Muscle of leg (tissue), 16 donors: ENCODE measurements around the gene RALGAPA1. TPM values are rescaled to one million over a fixed set of nuclear protein-coding genes. Genes with fewer than 3 reads are reported as not detected.
A peak's percentile ranks its signal among the peaks of the same experiment; 100 is the strongest.
"Not testable (repeated sequence)": the region's sequence is repeated elsewhere in the genome, so short reads cannot be mapped to it uniquely, and the experiment has no call there.

Experiments used
- DNase-seq: peaks from one replicate; pipeline ENCODE4 v3.0.0; 2013
- H3K27ac ChIP-seq: one replicate; pipeline ENCODE4 v1.5.1; 2013; ENCODE audit warnings: mild to moderate bottlenecking, low read length, control low read depth
- H3K27me3 ChIP-seq: one replicate; pipeline ENCODE4 v1.6.1; 2013; ENCODE audit warnings: low read length; ENCODE audit not compliant: control insufficient read depth, insufficient read depth
- H3K36me3 ChIP-seq: one replicate; pipeline ENCODE4 v1.6.1; 2013; ENCODE audit warnings: low read length; ENCODE audit not compliant: control insufficient read depth, insufficient read depth
- H3K4me1 ChIP-seq: one replicate; pipeline ENCODE4 v1.6.1; 2013; ENCODE audit warnings: low read length; ENCODE audit not compliant: control insufficient read depth, insufficient read depth
- H3K4me3 ChIP-seq: one replicate; pipeline ENCODE4 v1.5.1; 2013; ENCODE audit warnings: low read length, control low read depth
- H3K9me3 ChIP-seq: replicated peaks from 2 replicates; pipeline ENCODE4 v1.6.1; 2013; ENCODE audit warnings: low read depth, low read length; ENCODE audit not compliant: control insufficient read depth
- WGBS: methylation state at CpG from one replicate; pipeline ENCODE4 v1.1.5; 2013; ENCODE audit warnings: missing lambda C conversion rate; ENCODE audit not compliant: insufficient coverage; 5-methylcytosine and 5-hydroxymethylcytosine counted together
- long read RNA-seq, 11 donors: transcript quantifications; one replicate each; lab custom pipeline, GENCODE V29; 2026
- polyA plus RNA-seq, 8 donors: library from polyadenylated mRNA; unstranded; fragments of 120-200 nt; gene quantifications; one replicate each; pipeline versions ENCODE4 v1.2.1 to v1.2.3, GENCODE V29; 2013; ENCODE audit warnings: inconsistent platforms in 1 of 8, low replicate concordance in 1 of 8; ENCODE audit not compliant: insufficient read length in 8 of 8, insufficient read depth in 1 of 8
- total RNA-seq: library from RNA; stranded (reverse); fragments of 120-200 nt; gene quantifications from one replicate; pipeline ENCODE4 v1.2.4, GENCODE V29; 2013

RALGAPA1 gene
- total RNA-seq: 46.0 TPM
- polyA plus RNA-seq: 10 to 100 TPM; 20.0 to 26.5 (median 23.5) TPM
- long read RNA-seq, donor 1: 0 reads
- long read RNA-seq, donor 2: 0 reads
- long read RNA-seq, donor 3, partial matches to known transcripts: 0 of 1 reads
- long read RNA-seq, donor 3, other reads (novel, unspliced or antisense): 0 of 1 reads
- long read RNA-seq, donor 4: 0 reads
- long read RNA-seq, donor 5, partial matches to known transcripts: 77 of 77 reads
- long read RNA-seq, donor 5, other reads (novel, unspliced or antisense): 0 of 77 reads
- long read RNA-seq, donor 6, partial matches to known transcripts: 5 of 5 reads
- long read RNA-seq, donor 6, other reads (novel, unspliced or antisense): 0 of 5 reads
- long read RNA-seq, donor 7: 0 reads
- long read RNA-seq, donor 8: 0 reads
- long read RNA-seq, donor 9: 0 reads
- long read RNA-seq, donor 10: 0 reads
- long read RNA-seq, donor 11: 0 reads

DNA sequence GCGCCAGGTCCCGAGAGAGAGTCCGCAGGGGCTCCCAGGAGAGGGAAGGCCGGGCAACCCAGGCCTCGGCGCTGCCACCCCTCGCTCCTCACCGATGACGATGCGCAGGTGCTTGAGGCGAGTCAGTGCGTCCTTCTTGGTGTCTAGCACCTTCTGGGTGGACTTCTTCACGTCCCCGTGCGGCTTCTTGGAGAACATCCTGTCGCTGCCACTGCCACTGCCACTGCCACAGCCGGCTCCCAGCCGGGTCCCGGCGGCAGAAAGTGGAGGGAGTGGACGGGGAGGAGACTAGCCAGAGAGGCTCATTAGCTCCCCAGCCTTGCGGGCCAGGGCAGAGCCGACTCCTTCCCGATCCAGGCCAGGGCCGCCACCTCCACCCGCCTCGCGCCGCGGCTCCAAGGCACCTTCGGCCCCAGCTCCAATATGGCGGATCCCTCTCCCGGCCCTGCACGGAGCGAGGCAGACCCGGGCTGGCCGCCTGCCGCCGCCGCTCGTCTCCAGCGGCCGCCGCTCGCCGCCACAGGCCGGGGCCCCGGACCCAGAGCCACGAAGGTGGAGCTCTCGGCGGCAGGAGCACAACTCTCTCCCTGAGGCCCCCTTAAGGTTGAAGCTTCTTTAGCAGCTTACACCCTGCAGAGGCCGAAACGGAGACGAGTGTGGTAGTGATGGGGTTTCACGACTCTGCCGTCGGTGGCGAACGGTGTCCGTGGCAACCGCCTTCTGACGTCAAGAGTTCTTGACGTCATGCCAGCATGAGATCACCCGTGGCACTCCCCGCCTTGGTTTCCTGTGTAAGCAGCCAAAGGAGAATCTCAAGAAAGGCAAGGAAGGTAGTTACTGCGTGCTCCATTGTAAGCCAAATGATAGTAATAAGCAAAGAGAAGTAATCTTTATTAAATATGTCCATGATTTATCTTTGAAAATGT, at the start of gene RALGAPA1:
Gene RALGAPA1 (minus strand): TSS at position 658 of the 926 bp plus-strand sequence. CDS start 460 bp downstream, at position 198.
- H3K27ac ChIP-seq: peak within 1 kb of the TSS; percentile 91
- not testable (repeated sequence) for H3K9me3 ChIP-seq, H3K36me3 ChIP-seq, H3K4me1 ChIP-seq, H3K27me3 ChIP-seq
- WGBS: 0% methylated on average over 31 of the region's 66 CpGs
- peak; percentile 99 for DNase-seq
- peak within 1 kb of the TSS; percentile 79 for H3K4me3 ChIP-seq

DNA sequence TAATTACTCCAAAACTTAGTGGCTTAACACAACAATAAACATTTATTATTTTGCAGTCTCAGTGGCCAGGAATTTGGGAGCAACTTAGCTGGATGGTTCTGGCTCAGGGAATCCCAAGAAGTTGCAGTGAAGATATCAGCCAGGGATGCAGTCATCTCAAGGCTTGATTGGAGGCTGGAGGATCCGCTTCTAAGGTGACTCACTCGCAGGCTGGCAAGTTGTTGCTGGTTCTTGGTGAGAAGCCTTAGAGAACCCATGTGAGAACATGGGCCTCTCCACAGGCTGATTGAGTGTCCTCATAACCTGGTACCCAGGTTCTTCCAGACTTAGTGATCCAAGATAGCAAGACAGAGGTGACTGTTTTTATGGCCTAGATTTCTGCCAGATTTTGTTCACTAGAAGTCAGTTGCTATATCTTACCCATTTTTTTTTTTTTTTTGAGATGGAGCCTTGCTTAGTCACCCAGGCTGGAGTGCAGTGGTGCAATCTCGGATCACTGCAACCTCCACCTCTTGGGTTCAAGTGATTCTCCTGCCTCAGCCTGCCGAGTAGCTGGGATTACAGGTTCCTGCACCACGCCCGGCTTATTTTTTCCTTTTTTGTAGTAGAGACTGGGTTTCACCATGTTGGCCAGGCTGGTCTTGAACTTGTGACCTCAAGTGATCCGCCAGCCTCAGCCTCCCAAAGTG, 49.6 kb upstream of the RALGAPA1 start:
- Histone ChIP-seq H3K4me3 (no peak overlapping the region), H3K36me3 (peaks cover 3% of the 10 kb centered on the region), H3K9me3 (no peaks in the 10 kb centered on the region), H3K27me3 (no peaks in the 10 kb centered on the region), H3K27ac (no peak overlapping the region), H3K4me1 (peaks cover 2% of the 10 kb centered on the region)
- 85% methylated on average over 4 of the region's 7 CpGs for WGBS
- DNase-seq: no peak

DNA sequence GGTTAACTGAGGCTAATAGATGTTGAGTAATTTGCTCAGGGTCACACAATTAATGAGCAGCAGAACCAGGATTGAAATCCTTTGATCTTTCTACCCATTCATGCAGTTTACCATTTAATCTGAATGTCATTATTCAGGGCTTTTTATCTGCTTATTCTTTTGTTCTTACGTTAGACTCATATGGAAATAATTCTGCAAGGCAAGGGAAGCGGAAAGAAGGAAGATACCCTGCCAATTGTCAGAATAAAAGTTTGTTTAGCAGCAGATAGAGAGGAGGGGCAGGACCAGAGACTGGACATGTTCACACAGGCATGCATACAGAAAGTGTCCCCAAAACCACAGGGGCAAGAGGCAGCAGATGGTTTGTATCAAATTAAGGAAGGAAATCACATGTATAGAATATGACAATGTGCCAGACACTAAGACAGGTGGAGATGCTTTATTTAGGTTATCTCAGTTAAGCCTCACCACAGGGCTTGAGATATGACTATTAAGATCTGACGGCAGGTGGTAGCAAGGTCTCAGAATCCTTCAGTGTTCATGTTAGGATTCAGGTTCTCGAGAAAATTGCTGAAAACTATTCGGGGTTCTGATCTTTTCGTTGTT, 46.9 kb upstream of the RALGAPA1 start:
- DNase-seq: peak; percentile 34
- peak overlapping the region; percentile 6 for H3K27ac ChIP-seq
- 40% methylated on average over 1 of the region's 6 CpGs for WGBS
- H3K9me3 ChIP-seq: no peaks in the 10 kb centered on the region
- H3K27me3 ChIP-seq: no peaks in the 10 kb centered on the region
- peaks cover 2% of the 10 kb centered on the region for H3K36me3 ChIP-seq
- H3K4me3 ChIP-seq: no peak overlapping the region
- peaks cover 2% of the 10 kb centered on the region for H3K4me1 ChIP-seq

- Histone ChIP-seq H3K4me1 (peaks cover 2% of the 10 kb centered on the region), H3K36me3 (peaks cover 2% of the 10 kb centered on the region), H3K4me3 (no peak overlapping the region), H3K27me3 (no peaks in the 10 kb centered on the region), H3K9me3 (no peaks in the 10 kb centered on the region), H3K27ac (no peak overlapping the region)
- no peak for DNase-seq
- WGBS: 100% methylated on average over 1 of the region's 1 CpG
Observed at GRCh38 chr14:35854696-35855270, 45.7 kb upstream of the RALGAPA1 start.

DNA sequence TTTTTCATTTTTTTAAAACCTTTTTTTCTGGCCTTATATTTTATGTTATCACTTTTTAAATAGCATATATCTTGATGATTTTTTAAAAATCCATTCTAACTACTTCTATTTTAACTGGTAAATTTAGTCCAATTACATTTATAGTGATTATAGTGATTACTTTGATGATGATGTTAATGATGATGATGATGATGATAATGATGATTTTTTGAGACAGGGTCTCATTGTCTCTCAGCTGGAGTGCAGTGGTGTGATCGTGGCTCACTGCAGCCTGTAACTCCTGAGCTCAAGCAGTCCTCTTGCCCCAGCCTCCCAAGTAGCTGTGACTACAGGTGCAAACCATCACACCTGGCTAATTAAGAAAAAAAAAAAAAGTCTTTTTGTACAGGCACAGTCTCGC, 44.1 kb upstream of the RALGAPA1 start:
- no peaks in the 10 kb centered on the region for H3K27me3 ChIP-seq
- H3K27ac ChIP-seq: no peak overlapping the region
- no peaks in the 10 kb centered on the region for H3K9me3 ChIP-seq
- H3K36me3 ChIP-seq: peaks cover 6% of the 10 kb centered on the region
- peaks cover 2% of the 10 kb centered on the region for H3K4me1 ChIP-seq
- no CpG with 5 or more reads among the region's 2 CpGs for WGBS
- no peak overlapping the region for H3K4me3 ChIP-seq
- no peak for DNase-seq

- H3K36me3 ChIP-seq: peaks cover 6% of the 10 kb centered on the region
- H3K27me3 ChIP-seq: no peaks in the 10 kb centered on the region
- no CpG with 5 or more reads among the region's 3 CpGs for WGBS
- no peak for DNase-seq
- H3K4me3 ChIP-seq: no peak overlapping the region
- H3K4me1 ChIP-seq: peaks cover 2% of the 10 kb centered on the region
- no peak overlapping the region for H3K27ac ChIP-seq
- H3K9me3 ChIP-seq: no peaks in the 10 kb centered on the region
Observed at GRCh38 chr14:35851823-35852222, 42.7 kb upstream of the RALGAPA1 start.

DNA sequence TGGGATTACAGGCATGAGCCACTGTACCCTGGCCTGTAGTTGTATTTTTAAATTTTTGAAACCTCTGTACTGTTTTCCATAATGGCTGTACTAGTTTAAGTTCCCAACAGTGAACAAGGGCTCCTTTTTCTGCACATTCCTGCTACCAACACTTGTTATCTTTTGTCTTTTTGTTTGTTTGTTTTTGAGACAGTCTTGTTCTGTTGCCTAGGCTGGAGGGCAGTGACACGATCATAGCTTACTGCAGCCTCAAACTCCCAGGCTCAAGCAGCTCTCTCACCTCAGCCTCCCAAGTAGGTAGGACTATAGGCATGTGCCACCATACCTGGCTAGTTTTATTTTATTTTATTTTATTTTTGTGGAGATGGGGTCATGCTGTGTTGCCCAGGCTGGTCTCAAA, 40.0 kb upstream of the RALGAPA1 start:
- Histone ChIP-seq H3K27ac (no peak overlapping the region), H3K27me3 (no peaks in the 10 kb centered on the region), H3K9me3 (no peaks in the 10 kb centered on the region), H3K4me1 (no peaks in the 10 kb centered on the region), H3K4me3 (no peak overlapping the region), H3K36me3 (peaks cover 11% of the 10 kb centered on the region)
- no CpG with 5 or more reads among the region's 1 CpG for WGBS
- no peak for DNase-seq

GRCh38 chr14:35847636-35848035, 38.5 kb upstream of the RALGAPA1 start:
- 100% methylated on average over 1 of the region's 2 CpGs for WGBS
- Histone ChIP-seq H3K36me3 (peaks cover 17% of the 10 kb centered on the region), H3K9me3 (no peaks in the 10 kb centered on the region), H3K27ac (no peak overlapping the region), H3K4me1 (no peaks in the 10 kb centered on the region), H3K4me3 (no peak overlapping the region), H3K27me3 (no peaks in the 10 kb centered on the region)
- DNase-seq: no peak

DNA sequence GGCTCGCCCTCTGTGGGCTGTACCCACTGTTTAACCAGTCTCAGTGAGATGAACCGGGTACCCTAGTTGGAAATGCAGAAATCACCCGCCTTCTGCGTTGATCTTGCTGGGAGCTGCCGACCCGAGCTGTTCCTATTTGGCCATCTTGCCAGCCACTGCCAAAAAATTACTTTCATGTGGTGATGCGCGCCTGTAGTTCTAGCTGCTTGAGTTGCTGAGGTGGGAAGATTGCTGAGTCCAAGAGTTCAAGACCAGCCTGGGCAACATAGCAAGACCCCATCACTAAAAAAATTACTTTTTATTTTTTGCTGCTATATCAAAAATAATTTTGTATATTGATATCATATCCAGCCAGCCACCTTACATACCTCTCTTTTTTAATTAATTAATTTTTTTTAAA, 35.4 kb upstream of the RALGAPA1 start:
- no peak for DNase-seq
- Histone ChIP-seq H3K4me3 (no peak overlapping the region), H3K36me3 (peaks cover 21% of the 10 kb centered on the region), H3K9me3 (peaks cover 11% of the 10 kb centered on the region), H3K27ac (no peak overlapping the region), H3K4me1 (no peaks in the 10 kb centered on the region), H3K27me3 (no peaks in the 10 kb centered on the region)
- WGBS: 93% methylated on average over 6 of the region's 8 CpGs
